Spleen (tissue), 7 donors: Measurements from ENCODE around the gene KDM4B.

Experiments used
- POLR2AphosphoS5 ChIP-seq, 3 donors: sonication (generic); formaldehyde crosslinking; IDR thresholded peaks; one replicate each; pipeline ENCODE4 v1.5.1; 2017; ENCODE audit warnings: antibody characterized with exemption in 3 of 3
- TF ChIP-seq, protein P1 (sequence below), 11 experiments: fragments of 200-600 bp in 7 of 11; fragments of 450-650 bp in 4 of 11; sonication (generic) in 4 of 11; IDR thresholded peaks in 8 of 11; conservative IDR thresholded peaks in 3 of 11; 1 replicate in 7 of 11; 2 replicates in 4 of 11; pipeline versions ENCODE4 v1.4.0 to v1.8.0; 2016 to 2021; ENCODE audit warnings: antibody characterized with exemption in 11 of 11, inconsistent platforms in 4 of 11, mild to moderate bottlenecking in 1 of 11
- donor health status: DM: no; HTN: no; CAD: no; lungs with moderate emphysema.
- donor health status: DM: no; HTN: no; CAD: no.
- donor health status: DM: no; HTN: no; CAD: no.

DNA sequence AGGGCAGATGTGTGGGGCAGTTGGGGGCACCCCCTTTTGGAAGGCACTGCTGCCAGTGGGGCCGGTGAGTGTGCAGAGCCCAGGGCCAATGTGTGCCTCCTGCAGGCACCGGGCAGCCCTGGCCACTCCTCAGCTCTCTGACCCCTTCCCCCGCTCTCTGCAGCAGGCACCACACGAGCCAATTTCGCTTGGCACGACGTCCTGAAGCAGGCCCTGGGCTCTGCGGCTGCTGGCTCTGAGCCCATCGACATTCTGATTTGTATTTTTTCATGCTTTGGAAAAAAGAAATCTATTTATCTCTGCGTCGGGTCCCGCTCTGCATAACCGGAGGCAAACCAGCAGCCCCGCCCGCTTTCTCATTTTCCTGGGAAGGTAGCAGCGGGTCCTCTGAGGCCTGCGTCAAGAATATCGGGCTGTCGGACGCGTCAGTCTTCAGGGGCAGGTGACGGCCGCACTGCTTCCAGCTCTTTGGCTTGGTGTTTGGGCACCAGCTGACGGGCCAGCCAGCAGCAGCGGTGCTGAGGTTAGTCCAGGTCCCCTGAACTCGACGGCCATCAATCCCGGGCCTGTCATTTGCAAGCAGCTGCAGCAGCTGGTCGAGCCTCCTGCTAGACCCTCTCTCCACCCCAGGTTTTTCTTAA is 134.3 kb downstream of the KDM4B start:
- TF ChIP-seq, protein P1, sequence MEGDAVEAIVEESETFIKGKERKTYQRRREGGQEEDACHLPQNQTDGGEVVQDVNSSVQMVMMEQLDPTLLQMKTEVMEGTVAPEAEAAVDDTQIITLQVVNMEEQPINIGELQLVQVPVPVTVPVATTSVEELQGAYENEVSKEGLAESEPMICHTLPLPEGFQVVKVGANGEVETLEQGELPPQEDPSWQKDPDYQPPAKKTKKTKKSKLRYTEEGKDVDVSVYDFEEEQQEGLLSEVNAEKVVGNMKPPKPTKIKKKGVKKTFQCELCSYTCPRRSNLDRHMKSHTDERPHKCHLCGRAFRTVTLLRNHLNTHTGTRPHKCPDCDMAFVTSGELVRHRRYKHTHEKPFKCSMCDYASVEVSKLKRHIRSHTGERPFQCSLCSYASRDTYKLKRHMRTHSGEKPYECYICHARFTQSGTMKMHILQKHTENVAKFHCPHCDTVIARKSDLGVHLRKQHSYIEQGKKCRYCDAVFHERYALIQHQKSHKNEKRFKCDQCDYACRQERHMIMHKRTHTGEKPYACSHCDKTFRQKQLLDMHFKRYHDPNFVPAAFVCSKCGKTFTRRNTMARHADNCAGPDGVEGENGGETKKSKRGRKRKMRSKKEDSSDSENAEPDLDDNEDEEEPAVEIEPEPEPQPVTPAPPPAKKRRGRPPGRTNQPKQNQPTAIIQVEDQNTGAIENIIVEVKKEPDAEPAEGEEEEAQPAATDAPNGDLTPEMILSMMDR (IDR thresholded peaks at IDR 0.05 in 8 of 11, conservative IDR thresholded peaks at IDR 0.05 in 3 of 11) = no peak
- TF ChIP-seq POLR2AphosphoS5 (IDR thresholded peaks at IDR 0.05) = peak; percentile 6 to 48 (median 21)
